NOMO-1 treated with dmso at 0.1 percent for 144 hours (cell line): ENCODE measurements around the gene EFCAB5.
"Not testable (repeated sequence)": the region's sequence is repeated elsewhere in the genome, so short reads cannot be mapped to it uniquely, and the experiment has no call there.

Experiments
- DNase-seq: peaks from one replicate; lab custom pipeline; 2025; ENCODE audit not compliant: unreplicated experiment; lab: John Stamatoyannopoulos, UW

EFCAB5 gene

DNA sequence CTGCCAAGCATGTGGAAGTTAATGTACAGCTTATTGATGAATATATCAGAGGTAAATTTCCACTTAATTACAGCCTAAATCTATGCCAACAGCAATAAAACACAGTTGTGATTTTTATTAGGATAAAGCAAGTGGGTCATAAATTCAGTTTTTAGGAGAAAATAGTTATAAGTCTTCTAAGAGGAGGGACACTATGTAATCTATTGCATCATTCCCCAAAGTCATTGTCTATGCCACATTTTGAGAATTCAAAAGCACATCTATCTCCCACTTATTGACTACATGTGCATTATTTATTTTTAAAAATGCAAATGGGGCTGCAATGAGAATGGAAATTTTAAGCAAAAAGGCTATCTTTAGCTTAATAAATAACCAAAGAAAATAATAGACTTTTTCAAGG lies 151.5 kb downstream of the EFCAB5 start:
- DNase-seq, result no peak

DNA sequence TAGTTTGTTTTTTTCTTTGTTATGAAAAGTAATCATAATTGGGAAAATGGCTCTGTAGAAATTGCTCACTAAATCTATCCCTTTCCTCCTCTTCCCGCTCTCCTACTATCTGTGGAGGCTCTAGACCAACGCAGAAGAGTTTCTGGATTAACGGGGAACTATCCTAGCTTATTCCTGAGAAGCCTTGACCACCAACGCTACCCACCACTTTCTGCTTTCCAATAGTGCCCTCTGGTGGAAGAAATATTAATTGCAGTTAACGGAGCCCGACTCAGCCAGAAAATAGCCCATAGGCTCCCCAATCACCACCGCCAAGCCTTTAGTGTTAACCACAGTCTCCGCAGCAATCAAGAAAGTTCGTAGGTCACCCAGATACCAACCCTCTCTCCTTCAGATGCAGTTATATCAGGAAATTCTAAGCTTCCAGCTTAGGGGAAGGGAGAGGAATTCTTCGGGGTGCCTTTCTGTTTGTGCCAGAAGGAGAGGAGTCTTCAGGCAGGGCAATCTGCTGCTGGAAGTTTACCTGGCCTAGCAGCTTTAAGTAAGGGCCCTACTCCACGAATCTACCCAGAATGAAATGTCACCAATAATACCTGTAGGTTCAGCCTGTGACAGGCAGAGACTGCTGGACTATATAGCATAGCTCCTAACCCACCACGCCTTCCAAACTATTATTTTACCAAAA lies 152.2 kb downstream of the EFCAB5 start:
- peak; percentile 38 for DNase-seq

DNA sequence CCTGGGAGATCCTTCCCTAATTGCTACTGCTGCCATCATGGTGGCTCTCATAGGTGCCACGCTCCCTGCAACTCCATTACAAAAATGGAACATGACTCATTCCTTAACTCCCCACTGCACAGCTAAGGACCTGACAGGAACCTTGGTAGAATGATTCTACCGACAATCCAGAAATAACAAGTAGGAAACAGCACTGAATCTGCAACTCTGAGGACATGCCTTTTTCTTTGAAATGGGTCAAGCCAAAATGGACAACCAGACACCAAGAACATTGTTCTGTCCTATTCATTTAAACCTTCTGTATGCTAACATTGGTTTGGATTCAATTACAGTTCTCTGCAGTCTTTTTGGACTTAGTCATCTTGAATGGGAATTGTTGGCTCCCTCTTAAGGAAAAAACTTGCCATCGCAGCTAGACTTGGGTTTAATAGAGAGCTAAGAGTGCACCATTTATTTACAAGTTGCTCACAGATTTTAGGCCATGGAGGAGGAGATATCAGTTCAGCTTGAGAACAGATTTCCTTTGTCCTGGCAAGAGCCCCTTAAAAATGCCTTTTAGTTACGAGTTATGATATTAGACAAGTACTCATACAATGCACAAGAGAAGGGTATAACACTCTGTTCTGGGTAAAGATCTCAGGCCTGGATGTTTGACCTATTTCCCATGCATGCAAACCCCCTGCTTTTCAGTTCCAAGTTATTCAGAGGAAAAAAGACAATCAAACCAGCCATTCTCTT lies 154.2 kb downstream of the EFCAB5 start:
- peak; percentile 53 for DNase-seq

DNA sequence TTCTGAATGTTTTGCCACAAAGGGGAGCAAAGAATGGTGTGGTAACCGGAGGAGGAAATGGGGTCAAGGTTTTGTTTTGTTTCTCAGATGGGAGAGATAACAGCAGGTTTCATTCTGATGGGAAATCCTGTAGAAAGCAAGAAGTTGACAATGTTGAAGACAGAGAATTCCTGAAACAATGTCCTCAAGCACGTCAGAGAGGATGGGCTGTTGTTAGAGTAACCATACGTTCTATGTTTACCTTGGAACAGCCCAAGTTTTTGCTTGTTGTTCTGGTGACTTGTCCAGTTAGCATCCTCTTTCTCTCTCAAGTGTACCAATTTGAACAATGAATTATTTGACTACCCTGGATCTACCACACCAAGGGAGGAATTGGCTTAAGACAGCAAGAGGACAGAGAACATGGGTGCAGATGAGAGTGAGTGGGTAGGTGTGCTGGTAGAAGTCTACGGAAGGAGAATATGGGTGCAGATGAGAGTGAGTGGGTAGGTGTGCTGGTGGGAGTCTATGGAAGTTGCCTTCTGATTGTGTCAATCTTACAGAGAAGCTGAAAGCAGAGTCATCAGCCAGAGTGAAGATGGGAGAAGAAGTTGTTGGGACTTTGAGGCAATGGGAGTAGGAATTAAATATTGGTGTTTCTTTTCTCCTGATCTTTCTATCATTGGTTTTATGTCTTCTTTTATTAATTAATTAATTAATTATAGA lies 160.4 kb downstream of the EFCAB5 start:
- DNase-seq, result no peak

GRCh38 chr17:30103921-30104320 lies 162.5 kb downstream of the EFCAB5 start:
- DNase-seq, result peak; percentile 56

- peak; percentile 97 for DNase-seq
These were observed 163.3 kb downstream of the EFCAB5 start for GRCh38 chr17:30104575-30105339.

- no peak for DNase-seq
These were observed 171.4 kb downstream of the EFCAB5 start for GRCh38 chr17:30112794-30113193.

GRCh38 chr17:30113213-30113612 lies 171.8 kb downstream of the EFCAB5 start:
- no peak for DNase-seq

DNA sequence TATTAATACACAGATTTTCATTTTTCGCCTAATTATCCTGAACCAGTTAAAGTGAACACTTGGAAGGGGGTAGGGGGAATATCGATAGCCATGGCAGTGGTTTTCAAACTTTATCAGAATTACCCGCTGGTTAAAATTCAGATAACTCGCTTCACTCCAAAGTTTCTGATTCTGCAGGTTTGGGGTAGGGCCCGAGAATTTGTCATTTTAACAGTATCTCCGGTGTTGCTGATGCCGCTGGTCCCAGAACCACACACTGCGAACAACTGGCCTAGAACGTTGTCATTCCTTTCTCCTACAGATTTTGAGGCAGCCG lies 174.9 kb downstream of the EFCAB5 start:
- DNase-seq, result no peak

DNA sequence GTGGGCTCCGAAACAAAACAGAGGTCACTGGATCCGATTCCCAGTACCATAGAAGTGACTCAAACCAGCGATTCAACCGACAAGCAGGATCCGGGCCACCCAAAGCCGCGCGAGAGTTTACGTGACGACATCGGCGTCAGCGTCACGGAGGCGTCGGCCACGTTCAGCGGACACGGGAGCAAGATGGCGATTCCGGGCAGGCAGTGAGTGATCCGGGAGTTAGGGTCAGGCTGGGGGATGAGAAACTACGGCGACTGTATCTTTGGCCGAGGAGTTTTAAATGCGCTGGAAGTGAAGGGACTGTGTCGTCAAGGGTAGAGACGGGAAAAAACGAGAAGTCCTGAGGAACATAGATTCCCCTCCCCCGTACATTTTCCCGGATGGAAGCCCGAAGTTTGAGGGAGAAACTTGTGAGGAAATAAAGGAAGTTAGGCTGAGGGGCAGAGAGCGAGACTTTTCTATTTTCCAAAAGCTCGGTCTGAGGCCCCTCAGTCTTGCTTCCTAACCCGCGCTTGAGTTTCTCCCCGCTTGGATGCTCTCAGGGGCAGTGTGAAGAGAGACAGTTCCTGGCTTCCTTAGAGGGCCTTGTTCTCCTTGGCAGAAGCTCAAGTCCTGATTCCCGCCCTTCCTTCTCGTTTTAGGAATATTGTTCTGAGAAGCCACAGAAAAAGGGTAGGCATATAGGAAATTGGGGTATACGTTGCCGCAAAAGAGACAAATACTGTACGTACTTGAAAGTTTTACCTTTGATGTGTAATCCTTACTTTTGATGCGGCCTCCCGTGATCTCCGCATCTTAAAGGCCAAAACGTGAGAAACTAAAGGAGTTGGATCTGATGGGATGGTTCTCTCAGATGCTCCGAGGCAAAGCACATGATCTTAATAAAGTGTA lies 175.5 kb downstream of the EFCAB5 start, which contains the start of gene NSRP1:
Gene NSRP1, plus strand, starts transcription at position 156 of the 891 bp plus-strand sequence. Its CDS starts 28 bp downstream, at position 184.
- peak; percentile 86 for DNase-seq

- DNase-seq, result no peak
These were observed 176.2 kb downstream of the EFCAB5 start for GRCh38 chr17:30117675-30118081.

DNA sequence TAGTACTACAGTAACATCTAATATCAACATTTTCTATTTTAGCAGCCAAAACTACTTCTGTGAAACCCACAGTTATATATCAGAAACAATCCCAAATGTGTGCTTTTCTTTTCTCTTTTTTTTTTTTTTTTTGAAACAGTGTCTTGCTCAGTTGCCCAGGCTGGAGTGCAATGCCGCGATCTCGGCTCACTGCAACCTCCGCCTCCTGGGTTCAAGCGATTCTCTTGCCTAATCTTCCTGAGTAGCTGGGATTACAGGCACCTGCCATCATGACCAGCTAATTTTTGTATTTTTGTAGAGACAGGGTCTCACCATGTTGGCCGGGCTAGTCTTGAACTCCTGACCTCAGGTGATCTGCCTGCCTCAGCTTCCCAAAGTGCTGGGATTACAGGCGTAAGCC lies 177.2 kb downstream of the EFCAB5 start:
- DNase-seq, result not testable (repeated sequence)

DNA sequence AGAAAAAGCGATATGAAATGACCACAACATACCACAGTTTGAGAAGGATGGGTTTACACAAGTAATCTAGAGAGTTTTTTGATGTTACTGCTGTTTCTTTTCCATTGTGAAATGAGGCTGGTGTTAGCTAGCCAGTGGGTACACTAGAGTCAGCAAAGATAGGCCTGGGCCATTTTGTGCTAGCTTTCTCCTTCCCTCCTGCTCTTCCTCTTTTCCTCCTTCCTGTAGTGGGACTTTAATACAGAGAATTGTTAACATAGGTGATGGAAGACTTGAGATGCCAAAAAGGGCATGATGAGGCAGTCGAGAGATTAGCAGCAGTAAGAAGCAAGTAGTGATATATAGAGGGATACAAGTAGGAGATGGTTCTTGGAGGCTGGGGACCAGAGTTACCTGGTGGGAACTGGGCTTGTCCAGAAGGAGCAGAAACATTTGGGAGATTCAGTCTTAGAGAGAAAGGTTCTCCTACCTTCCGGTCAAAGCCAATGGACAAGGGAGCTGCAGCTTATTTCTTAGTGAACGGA lies 182.9 kb downstream of the EFCAB5 start:
- no peak for DNase-seq

DNA sequence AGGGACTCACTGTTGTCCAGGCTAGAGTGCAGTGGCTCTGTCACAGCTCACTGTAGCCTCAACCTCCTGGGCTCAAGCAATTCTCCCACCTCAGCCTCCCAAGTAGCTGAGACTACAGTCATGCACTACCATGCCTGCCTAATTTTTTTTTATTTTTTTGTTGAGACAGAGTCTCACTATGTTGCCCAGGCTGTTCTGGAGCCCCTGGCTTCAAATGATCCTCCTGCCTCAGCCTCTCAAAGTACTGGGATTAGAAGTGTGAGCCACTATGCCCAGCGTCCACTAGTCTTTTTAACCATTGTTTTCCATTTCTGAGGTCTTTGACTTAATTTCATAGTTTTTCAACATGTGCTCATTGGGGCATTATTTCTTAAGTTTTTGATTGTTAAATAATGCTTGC lies 188.7 kb downstream of the EFCAB5 start:
- DNase-seq, result no peak

GRCh38 chr17:30132615-30133014 lies 191.2 kb downstream of the EFCAB5 start:
- DNase-seq, result no peak

DNA sequence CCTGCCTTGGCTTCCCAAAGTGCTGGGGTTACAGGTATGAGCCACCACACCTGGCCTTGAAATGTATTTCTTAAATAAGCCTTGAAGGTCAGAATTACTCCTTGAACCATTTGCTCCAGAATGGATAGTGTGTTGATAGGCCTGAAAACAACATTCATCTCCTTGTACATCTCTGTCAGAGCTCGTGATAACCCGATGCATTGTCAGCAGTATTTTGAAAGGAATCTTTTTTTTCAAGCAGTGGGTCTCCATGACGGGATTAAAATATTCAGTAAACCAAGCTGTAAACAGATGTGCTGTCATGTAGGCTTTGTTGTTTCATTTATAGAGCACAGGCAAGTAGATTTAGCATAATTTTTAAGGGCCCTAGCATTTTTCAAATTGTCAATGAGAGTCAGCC lies 191.8 kb downstream of the EFCAB5 start:
- no peak for DNase-seq

DNA sequence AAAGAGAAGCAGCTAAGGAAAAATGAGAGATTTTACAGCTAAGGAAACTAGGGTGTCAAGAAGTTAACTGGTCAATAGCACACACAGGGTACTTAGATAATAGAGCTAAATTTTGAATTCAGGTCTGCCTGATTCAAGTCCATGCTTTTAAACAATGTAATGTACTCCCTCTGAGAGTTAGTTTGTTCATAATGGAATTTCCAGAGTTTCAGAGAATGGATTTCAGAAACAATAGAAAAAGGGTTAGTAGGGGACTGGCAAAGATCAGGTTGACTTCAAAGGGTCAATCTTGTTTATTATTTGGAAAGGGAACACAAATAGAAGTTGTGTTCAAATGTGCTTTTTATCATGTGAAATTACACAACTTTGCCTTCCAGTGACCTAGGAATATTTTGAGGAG lies 193.1 kb downstream of the EFCAB5 start:
- no peak for DNase-seq

DNA sequence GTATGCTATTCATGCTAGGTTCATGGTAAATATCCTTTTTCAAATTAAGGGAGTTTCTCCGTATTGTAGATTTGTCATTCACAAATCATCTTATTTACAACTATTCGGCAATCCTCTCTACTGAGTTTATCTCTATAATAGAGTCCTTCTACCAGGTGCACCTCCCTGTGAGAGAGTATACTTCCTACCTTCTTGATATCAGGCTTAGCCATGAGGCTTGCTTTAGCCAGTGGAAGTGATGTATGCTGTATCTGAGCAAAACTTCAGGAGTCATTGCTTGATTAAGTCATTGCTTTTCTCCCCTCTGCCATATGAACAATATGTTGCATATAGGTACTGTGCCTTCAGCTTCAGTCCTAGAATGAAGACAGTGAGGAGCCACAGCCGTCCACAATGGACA lies 195.7 kb downstream of the EFCAB5 start:
- DNase-seq, result no peak

DNA sequence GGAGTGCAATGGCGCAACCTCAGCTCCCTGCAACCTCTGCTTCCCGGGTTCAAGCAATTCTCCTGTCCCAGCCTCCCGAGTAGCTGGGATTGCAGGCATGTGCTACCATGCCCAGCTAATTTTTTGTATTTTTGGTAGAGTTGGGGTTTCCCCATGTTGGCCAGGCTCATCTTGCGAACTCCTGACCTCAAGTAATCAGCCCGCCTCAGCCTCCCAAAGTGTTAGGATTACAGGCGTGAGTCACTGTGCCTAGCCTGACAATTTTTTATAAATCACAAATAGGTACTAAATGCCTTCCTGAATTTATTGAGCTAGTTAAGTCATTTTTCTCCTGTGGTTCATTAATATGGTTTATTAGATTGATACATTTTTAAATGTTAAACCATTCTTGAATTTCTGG lies 206.4 kb downstream of the EFCAB5 start:
- DNase-seq, result not testable (repeated sequence)

GRCh38 chr17:30148376-30148775 lies 206.9 kb downstream of the EFCAB5 start:
- DNase-seq, result no peak
